Measurements from ENCODE around the gene DMRTC2.

DNA sequence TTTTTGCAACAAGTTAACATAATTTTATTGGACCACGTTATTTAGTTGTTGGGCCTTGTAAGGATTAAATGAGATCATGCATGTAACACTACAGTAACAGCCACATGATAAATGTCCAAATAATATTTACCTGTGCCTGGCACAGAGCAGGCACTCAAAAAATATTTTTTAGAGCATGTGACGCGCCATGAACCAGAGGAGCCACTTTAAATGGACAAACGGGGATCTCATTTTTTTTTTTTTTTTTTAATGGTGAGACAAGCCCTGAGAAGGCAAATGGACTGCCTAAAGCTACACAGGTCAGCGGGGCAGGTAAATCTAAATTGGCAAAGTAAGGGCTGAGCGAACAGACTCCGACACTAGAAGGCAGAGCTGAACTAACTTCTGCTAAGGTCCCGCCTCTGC is 14.4 kb downstream of the DMRTC2 start:
- TF ChIP-seq CTCF (IDR thresholded peaks at IDR 0.05; ENCODE audit: low read depth, low read length, poor library complexity, severe bottlenecking) = no peak
- no peak for TF ChIP-seq EZH2phosphoT487 (IDR thresholded peaks at IDR 0.05; ENCODE audit: borderline replicate concordance, low read length)

Measured in DOHH2 (cell line).